HepG2 (cell line): Measurements from ENCODE around the gene RNF208.
A peak's percentile ranks its signal among the peaks of the same experiment; 100 is the strongest.

Experiments used
- ATF1 ChIP-seq: IDR thresholded peaks from 2 replicates; pipeline ENCODE4 v1.6.1; 2016; ENCODE audit warnings: mild to moderate bottlenecking, control low read depth
- BRF2 ChIP-seq: sonication (generic); formaldehyde crosslinking; IDR thresholded peaks from 2 replicates; pipeline ENCODE4 v1.8.1; 2022; ENCODE audit warnings: mild to moderate bottlenecking, missing genetic modification reagents
- CTCF ChIP-seq: sonication (generic); formaldehyde crosslinking; IDR thresholded peaks from 2 replicates; pipeline ENCODE4 v1.5.0; 2020; ENCODE audit warnings: mild to moderate bottlenecking, missing genetic modification reagents, moderate library complexity
- EZH2 ChIP-seq: conservative IDR thresholded peaks from 2 replicates; pipeline ENCODE4 v1.6.1; 2012; ENCODE audit warnings: mild to moderate bottlenecking, low read depth, low read length, moderate library complexity
- HMGXB4 ChIP-seq, 2 experiments: sonication (generic) in 1 of 2; formaldehyde crosslinking in 1 of 2; IDR thresholded peaks; 2 replicates each; pipeline versions ENCODE4 v1.4.0 to v1.6.1; 2018 to 2020; ENCODE audit warnings: missing genetic modification reagents in 2 of 2, borderline replicate concordance in 1 of 2, low read depth in 1 of 2, mild to moderate bottlenecking in 1 of 2, missing biosample characterization in 1 of 2
- NR0B2 ChIP-seq: sonication (generic); formaldehyde crosslinking; IDR thresholded peaks from 2 replicates; pipeline ENCODE4 v1.4.0; 2020; ENCODE audit warnings: mild to moderate bottlenecking, missing genetic modification reagents
- PHB2 ChIP-seq: fragments of 450-650 bp; IDR thresholded peaks from 2 replicates; pipeline ENCODE4 v1.6.1; 2018; ENCODE audit not compliant: partially characterized antibody
- POLR2A ChIP-seq, 2 experiments: IDR thresholded peaks; 2 replicates each; pipeline ENCODE4 v1.6.1; 2011; ENCODE audit warnings: low read depth in 2 of 2, low read length in 2 of 2, mild to moderate bottlenecking in 1 of 2, moderate library complexity in 1 of 2; ENCODE audit not compliant: insufficient read depth in 1 of 2
- POLR2AphosphoS5 ChIP-seq: IDR thresholded peaks from 2 replicates; pipeline ENCODE4 v1.6.1; 2012; ENCODE audit warnings: low read depth, low read length
- ZNF746 ChIP-seq: sonication (generic); formaldehyde crosslinking; IDR thresholded peaks from 2 replicates; pipeline ENCODE4 v1.8.0; 2022; ENCODE audit warnings: mild to moderate bottlenecking, missing genetic modification reagents

GRCh38 chr9:137227853-137228505, 5.9 kb upstream of the RNF208 start:
- TF ChIP-seq ATF1 (CRISPR knock-in tag), result no peak
- TF ChIP-seq CTCF (CRISPR knock-in tag), result no peak
- no peak for TF ChIP-seq BRF2 (CRISPR knock-in tag)
- TF ChIP-seq POLR2A (IDR thresholded peaks at IDR 0.05; ENCODE audit: insufficient read depth in 1 of 2, low read depth in 2 of 2, low read length in 2 of 2), result no peak
- no peak for TF ChIP-seq ZNF746 (CRISPR knock-in tag)
- no peak for TF ChIP-seq POLR2AphosphoS5
- 0 out of 4 replicates have a peak, but pooled peaks of 1 of the 2 experiments have one; percentile 10 for TF ChIP-seq HMGXB4 (CRISPR knock-in tag; IDR thresholded peaks at IDR 0.05; ENCODE audit: borderline replicate concordance in 1 of 2, low read depth in 1 of 2)
- no peak for TF ChIP-seq PHB2
- TF ChIP-seq NR0B2 (CRISPR knock-in tag), result no peak
- no peak for TF ChIP-seq EZH2
